ENCODE results near the gene CTNNB1.

Gene CTNNB1

GRCh38 chr3:41222501-41222900 is 23.2 kb downstream of the CTNNB1 start:
- Histone ChIP-seq H2AFZ (ENCODE audit: insufficient read depth, low read length, poor library complexity) (no peak overlapping the region), H3K4me1 (ENCODE audit: control insufficient read depth in 1 of 2, insufficient read depth in 2 of 2, low read length in 2 of 2) (peaks cover 2% of the 10 kb centered on the region in 2 experiments), H2AK5ac (ENCODE audit: low read length) (no peak overlapping the region), H3K27me3 (ENCODE audit: insufficient read depth, low read length) (no peaks in the 10 kb centered on the region), H3K27ac (ENCODE audit: low read depth, low read length) (no peak overlapping the region), H3K18ac (ENCODE audit: low read length) (no peak overlapping the region), H2BK5ac (ENCODE audit: low read depth, low read length, poor library complexity) (no peak overlapping the region), H4K8ac (ENCODE audit: low read depth, low read length) (no peak overlapping the region), H4K12ac (ENCODE audit: low read depth, low read length) (no peak overlapping the region), H3K79me1 (ENCODE audit: low read length) (no peaks in the 10 kb centered on the region), H2BK12ac (ENCODE audit: low read length) (no peak overlapping the region), H3K9me3 (ENCODE audit: insufficient read depth, low read depth, low read length) (no peaks in the 10 kb centered on the region), H3K79me2 (ENCODE audit: control insufficient read depth, insufficient read depth, low read length, poor library complexity) (peaks cover 16% of the 10 kb centered on the region), H3K23ac (ENCODE audit: low read length) (no peak overlapping the region), H3K4ac (ENCODE audit: low read depth, low read length) (peak overlapping the region; percentile 94), H3K4me3 (ENCODE audit: low read depth, low read length) (no peak overlapping the region), H4K91ac (ENCODE audit: low read depth, low read length) (no peak overlapping the region), H2BK120ac (ENCODE audit: insufficient read depth, low read length, poor library complexity) (no peak overlapping the region), H3K14ac (ENCODE audit: low read length) (no peak overlapping the region), H3K9ac (ENCODE audit: low read length) (no peak overlapping the region), H3K4me2 (ENCODE audit: low read length) (no peak overlapping the region), H3K36me3 (ENCODE audit: control insufficient read depth in 1 of 2, insufficient read depth in 2 of 2, low read length in 2 of 2) (peaks cover 11 to 27% of the 10 kb centered on the region in 2 experiments)
- DNase-seq: no peak
- no CpG with 5 or more reads among the region's 3 CpGs for WGBS (ENCODE audit: extremely low coverage, insufficient coverage, insufficient read length)

- no peak for DNase-seq
- Histone ChIP-seq H3K79me1 (ENCODE audit: low read length) (no peaks in the 10 kb centered on the region), H2BK120ac (ENCODE audit: insufficient read depth, low read length, poor library complexity) (no peak overlapping the region), H3K27me3 (ENCODE audit: insufficient read depth, low read length) (no peaks in the 10 kb centered on the region), H3K9ac (ENCODE audit: low read length) (no peak overlapping the region), H3K9me3 (ENCODE audit: insufficient read depth, low read depth, low read length) (no peaks in the 10 kb centered on the region), H4K91ac (ENCODE audit: low read depth, low read length) (no peak overlapping the region), H3K27ac (ENCODE audit: low read depth, low read length) (no peak overlapping the region), H3K23ac (ENCODE audit: low read length) (no peak overlapping the region), H4K8ac (ENCODE audit: low read depth, low read length) (no peak overlapping the region), H2BK12ac (ENCODE audit: low read length) (no peak overlapping the region), H3K4me2 (ENCODE audit: low read length) (no peak overlapping the region), H2AFZ (ENCODE audit: insufficient read depth, low read length, poor library complexity) (no peak overlapping the region), H3K4me3 (ENCODE audit: low read depth, low read length) (no peak overlapping the region), H3K14ac (ENCODE audit: low read length) (no peak overlapping the region), H4K12ac (ENCODE audit: low read depth, low read length) (no peak overlapping the region), H2AK5ac (ENCODE audit: low read length) (no peak overlapping the region), H3K36me3 (ENCODE audit: control insufficient read depth in 1 of 2, insufficient read depth in 2 of 2, low read length in 2 of 2) (peaks cover 11 to 30% of the 10 kb centered on the region in 2 experiments), H2BK5ac (ENCODE audit: low read depth, low read length, poor library complexity) (no peak overlapping the region), H3K18ac (ENCODE audit: low read length) (no peak overlapping the region), H3K4me1 (ENCODE audit: control insufficient read depth in 1 of 2, insufficient read depth in 2 of 2, low read length in 2 of 2) (peaks cover 2% of the 10 kb centered on the region in 2 experiments), H3K4ac (ENCODE audit: low read depth, low read length) (peak overlapping the region; percentile 94), H3K79me2 (ENCODE audit: control insufficient read depth, insufficient read depth, low read length, poor library complexity) (peaks cover 17% of the 10 kb centered on the region)
- no CpG with 5 or more reads among the region's 2 CpGs for WGBS (ENCODE audit: extremely low coverage, insufficient coverage, insufficient read length)
Observed at GRCh38 chr3:41223078-41223477, 23.8 kb downstream of the CTNNB1 start.

GRCh38 chr3:41223691-41224090 is 24.4 kb downstream of the CTNNB1 start:
- Histone ChIP-seq H3K9me3 (ENCODE audit: insufficient read depth, low read depth, low read length) (no peaks in the 10 kb centered on the region), H3K18ac (ENCODE audit: low read length) (no peak overlapping the region), H3K4ac (ENCODE audit: low read depth, low read length) (peak overlapping the region; percentile 57), H2BK12ac (ENCODE audit: low read length) (no peak overlapping the region), H3K9ac (ENCODE audit: low read length) (no peak overlapping the region), H4K8ac (ENCODE audit: low read depth, low read length) (no peak overlapping the region), H2AFZ (ENCODE audit: insufficient read depth, low read length, poor library complexity) (no peak overlapping the region), H3K4me1 (ENCODE audit: control insufficient read depth in 1 of 2, insufficient read depth in 2 of 2, low read length in 2 of 2) (peaks cover 2% of the 10 kb centered on the region in 2 experiments), H3K79me1 (ENCODE audit: low read length) (no peaks in the 10 kb centered on the region), H3K14ac (ENCODE audit: low read length) (no peak overlapping the region), H3K79me2 (ENCODE audit: control insufficient read depth, insufficient read depth, low read length, poor library complexity) (peaks cover 17% of the 10 kb centered on the region), H4K91ac (ENCODE audit: low read depth, low read length) (no peak overlapping the region), H3K23ac (ENCODE audit: low read length) (no peak overlapping the region), H3K36me3 (ENCODE audit: control insufficient read depth in 1 of 2, insufficient read depth in 2 of 2, low read length in 2 of 2) (peaks cover 11 to 30% of the 10 kb centered on the region in 2 experiments), H3K27ac (ENCODE audit: low read depth, low read length) (no peak overlapping the region), H3K4me3 (ENCODE audit: low read depth, low read length) (no peak overlapping the region), H3K4me2 (ENCODE audit: low read length) (no peak overlapping the region), H2BK120ac (ENCODE audit: insufficient read depth, low read length, poor library complexity) (no peak overlapping the region), H3K27me3 (ENCODE audit: insufficient read depth, low read length) (no peaks in the 10 kb centered on the region), H2BK5ac (ENCODE audit: low read depth, low read length, poor library complexity) (no peak overlapping the region), H2AK5ac (ENCODE audit: low read length) (no peak overlapping the region), H4K12ac (ENCODE audit: low read depth, low read length) (no peak overlapping the region)
- no CpG with 5 or more reads among the region's 2 CpGs for WGBS (ENCODE audit: extremely low coverage, insufficient coverage, insufficient read length)
- no peak for DNase-seq

- no peak overlapping the region for H3K14ac ChIP-seq (ENCODE audit: low read length)
- no peak overlapping the region for H4K91ac ChIP-seq (ENCODE audit: low read depth, low read length)
- H3K79me1 ChIP-seq (ENCODE audit: low read length): no peaks in the 10 kb centered on the region
- DNase-seq: no peak
- WGBS (ENCODE audit: extremely low coverage, insufficient coverage, insufficient read length): no CpG with 5 or more reads among the region's 3 CpGs
- no peak overlapping the region for H2AK5ac ChIP-seq (ENCODE audit: low read length)
- H4K12ac ChIP-seq (ENCODE audit: low read depth, low read length): no peak overlapping the region
- H3K4me3 ChIP-seq (ENCODE audit: low read depth, low read length): no peak overlapping the region
- no peak overlapping the region for H4K8ac ChIP-seq (ENCODE audit: low read depth, low read length)
- no peak overlapping the region for H2AFZ ChIP-seq (ENCODE audit: insufficient read depth, low read length, poor library complexity)
- no peak overlapping the region for H2BK12ac ChIP-seq (ENCODE audit: low read length)
- no peak overlapping the region for H2BK5ac ChIP-seq (ENCODE audit: low read depth, low read length, poor library complexity)
- peaks cover 2% of the 10 kb centered on the region in 2 experiments for H3K4me1 ChIP-seq (ENCODE audit: control insufficient read depth in 1 of 2, insufficient read depth in 2 of 2, low read length in 2 of 2)
- H2BK120ac ChIP-seq (ENCODE audit: insufficient read depth, low read length, poor library complexity): no peak overlapping the region
- peak overlapping the region; percentile 57 for H3K4ac ChIP-seq (ENCODE audit: low read depth, low read length)
- H3K9me3 ChIP-seq (ENCODE audit: insufficient read depth, low read depth, low read length): no peaks in the 10 kb centered on the region
- H3K4me2 ChIP-seq (ENCODE audit: low read length): no peak overlapping the region
- no peak overlapping the region for H3K9ac ChIP-seq (ENCODE audit: low read length)
- H3K27ac ChIP-seq (ENCODE audit: low read depth, low read length): no peak overlapping the region
- no peak overlapping the region for H3K18ac ChIP-seq (ENCODE audit: low read length)
- no peak overlapping the region for H3K23ac ChIP-seq (ENCODE audit: low read length)
- H3K27me3 ChIP-seq (ENCODE audit: insufficient read depth, low read length): no peaks in the 10 kb centered on the region
- peaks cover 11 to 30% of the 10 kb centered on the region in 2 experiments for H3K36me3 ChIP-seq (ENCODE audit: control insufficient read depth in 1 of 2, insufficient read depth in 2 of 2, low read length in 2 of 2)
- peaks cover 17% of the 10 kb centered on the region for H3K79me2 ChIP-seq (ENCODE audit: control insufficient read depth, insufficient read depth, low read length, poor library complexity)
Observed at GRCh38 chr3:41224120-41224806, 25.0 kb downstream of the CTNNB1 start.
